OCI-LY7 (cell line): Measurements from ENCODE around the gene MYZAP. TPM values are rescaled to one million over a fixed set of nuclear protein-coding genes. Genes with fewer than 3 reads are reported as not detected.

Experiments
- BruUV-seq: library from RNA; stranded (reverse); fragments of 400-500 nt; replicated peaks from 2 replicates; lab custom pipeline; 2021; lab: Mats Ljungman, UMichigan
- CTCF ChIA-PET: fragments of 300-600 bp; sonication (Branson Sonifier 250); formaldehyde crosslinking; loops from one replicate; lab custom pipeline; 2022; ENCODE audit warnings: antibody characterized with exemption; ENCODE audit not compliant: unreplicated experiment; lab: Charles Lee
- POLR2A ChIA-PET: fragments of 300-600 bp; sonication (Branson Sonifier 250); formaldehyde crosslinking; loops from one replicate; lab custom pipeline; 2022; ENCODE audit warnings: antibody characterized with exemption; lab: Charles Lee
- DNase-seq: peaks from one replicate; pipeline ENCODE4 v3.0.0-alpha.2; 2015; ENCODE audit warnings: low spot score
- H2AFZ ChIP-seq: fragments of 200-600 bp; sonication (generic), shearing (Covaris generic); 2 replicates; pipeline ENCODE4 v1.6.1; 2014; ENCODE audit warnings: mild to moderate bottlenecking, antibody characterized with exemption, low read length, moderate library complexity
- H3K27ac ChIP-seq: fragments of 200-600 bp; sonication (generic); 2 replicates; pipeline ENCODE4 v1.5.1; 2014; ENCODE audit warnings: mixed run types, low read depth, mild to moderate bottlenecking, moderate library complexity, low read length, inconsistent platforms; ENCODE audit not compliant: poor library complexity, severe bottlenecking
- H3K36me3 ChIP-seq: fragments of 200-600 bp; sonication (generic); 2 replicates; pipeline ENCODE4 v1.6.1; 2014; ENCODE audit warnings: mild to moderate bottlenecking, antibody characterized with exemption, low read length, moderate library complexity, mixed read lengths; ENCODE audit not compliant: insufficient read depth
- H3K4me1 ChIP-seq: fragments of 200-600 bp; sonication (generic); 2 replicates; pipeline ENCODE4 v1.5.1; 2014; ENCODE audit warnings: mild to moderate bottlenecking, low read length; ENCODE audit not compliant: insufficient read depth, poor library complexity, severe bottlenecking
- H3K4me2 ChIP-seq: fragments of 200-600 bp; sonication (generic); 2 replicates; pipeline ENCODE4 v1.6.1; 2014; ENCODE audit warnings: mild to moderate bottlenecking, low read length
- H3K4me3 ChIP-seq: fragments of 200-600 bp; sonication (generic); 2 replicates; pipeline ENCODE4 v1.5.1; 2014; ENCODE audit warnings: mild to moderate bottlenecking, low read depth, low read length; ENCODE audit not compliant: poor library complexity, severe bottlenecking
- H3K79me2 ChIP-seq: fragments of 200-600 bp; sonication (generic); 2 replicates; pipeline ENCODE4 v1.6.1; 2016; ENCODE audit warnings: low read depth, mild to moderate bottlenecking, low read length, moderate library complexity, mixed read lengths; ENCODE audit not compliant: insufficient read depth
- H3K9me2 ChIP-seq: fragments of 200-600 bp; sonication (generic); 2 replicates; pipeline ENCODE4 v1.6.1; 2016; ENCODE audit warnings: mild to moderate bottlenecking, low read length, mixed read lengths; ENCODE audit not compliant: insufficient read depth
- H3K9me3 ChIP-seq: fragments of 200-600 bp; sonication (generic); 2 replicates; pipeline ENCODE4 v1.6.1; 2014; ENCODE audit warnings: mild to moderate bottlenecking, mixed run types, low read length, mixed read lengths
- H4K20me1 ChIP-seq: fragments of 200-600 bp; sonication (generic); 2 replicates; pipeline ENCODE4 v1.6.1; 2014; ENCODE audit warnings: mild to moderate bottlenecking, antibody characterized with exemption, low read length, moderate library complexity, mixed read lengths; ENCODE audit not compliant: insufficient read depth
- CTCF ChIP-seq: fragments of 200-600 bp; sonication (generic); conservative IDR thresholded peaks from 2 replicates; pipeline ENCODE4 v1.5.1; 2014; ENCODE audit warnings: mild to moderate bottlenecking, antibody characterized with exemption, low read length, moderate library complexity, mixed read lengths
- EZH2phosphoT487 ChIP-seq: fragments of 200-600 bp; sonication (generic); IDR thresholded peaks from 2 replicates; pipeline ENCODE4 v1.6.1; 2018; ENCODE audit warnings: low read depth, borderline replicate concordance, mild to moderate bottlenecking, mixed run types, antibody characterized with exemption, low read length, moderate library complexity, mixed read lengths
- intact Hi-C: fragments of 100-400 bp; cut with micrococcal nuclease; formaldehyde crosslinking; loops from one replicate; pipeline ENCODE4 v1.10.0; 2022; ENCODE audit not compliant: unreplicated experiment
- total RNA-seq, 2 experiments: library from RNA; depleted of rRNA in 1 of 2; stranded (reverse); fragments of >200 nt in 1 of 2; shearing (Covaris generic) in 1 of 2; gene quantifications; 2 replicates each; pipeline ENCODE4 v1.2.3, GENCODE V29; 2014 to 2022

The MYZAP gene
- total RNA-seq, 2 experiments from 2014 or later: not detected

GRCh38 chr15:57561041-57561711, 30.5 kb upstream of the MYZAP start:
- H3K4me1 ChIP-seq: peaks cover 11% of the 10 kb centered on the region
- intact Hi-C loops: loop anchor here (5.0 kb wide), 1 partner anchor 301 kb away; no protein-coding TSS in a partner anchor
- H4K20me1 ChIP-seq: no peaks in the 10 kb centered on the region
- no peaks in the 10 kb centered on the region for H3K79me2 ChIP-seq
- no peak overlapping the region for H3K4me3 ChIP-seq
- peak overlapping the region; percentile 81 for H2AFZ ChIP-seq
- no peak for TF ChIP-seq EZH2phosphoT487
- TF ChIP-seq CTCF: peak; percentile 93
- no peak overlapping the region for H3K27ac ChIP-seq
- CTCF ChIA-PET: no interaction called here
- no peaks in the 10 kb centered on the region for H3K9me2 ChIP-seq
- no TSS peak for BruUV-seq
- H3K36me3 ChIP-seq: no peaks in the 10 kb centered on the region
- no peaks in the 10 kb centered on the region for H3K9me3 ChIP-seq
- POLR2A ChIA-PET: no interaction called here
- peak; percentile 72 for DNase-seq
- H3K4me2 ChIP-seq: peak overlapping the region; percentile 48

GRCh38 chr15:57562196-57562769, 29.4 kb upstream of the MYZAP start:
- BruUV-seq: no TSS peak
- Histone ChIP-seq H3K9me2 (no peaks in the 10 kb centered on the region), H3K36me3 (no peaks in the 10 kb centered on the region), H3K79me2 (no peaks in the 10 kb centered on the region), H2AFZ (no peak overlapping the region), H3K4me3 (no peak overlapping the region), H3K27ac (no peak overlapping the region), H3K9me3 (no peaks in the 10 kb centered on the region), H3K4me1 (peaks cover 11% of the 10 kb centered on the region), H3K4me2 (no peak overlapping the region), H4K20me1 (no peaks in the 10 kb centered on the region)
- TF ChIP-seq CTCF (no peak), EZH2phosphoT487 (no peak)
- no peak for DNase-seq
- intact Hi-C loops: loop anchor here (5.0 kb wide), 1 partner anchor 300 kb away; no protein-coding TSS in a partner anchor
- ChIA-PET POLR2A (no interaction called here), CTCF (no interaction called here)

- ChIA-PET POLR2A (no interaction called here), CTCF (no interaction called here)
- no TSS peak for BruUV-seq
- H3K79me2 ChIP-seq: no peaks in the 10 kb centered on the region
- TF ChIP-seq EZH2phosphoT487: no peak
- no peak for TF ChIP-seq CTCF
- H3K9me2 ChIP-seq: no peaks in the 10 kb centered on the region
- no peak for DNase-seq
- peaks cover 11% of the 10 kb centered on the region for H3K4me1 ChIP-seq
- H4K20me1 ChIP-seq: no peaks in the 10 kb centered on the region
- no peak overlapping the region for H3K27ac ChIP-seq
- H3K9me3 ChIP-seq: no peaks in the 10 kb centered on the region
- H3K36me3 ChIP-seq: no peaks in the 10 kb centered on the region
- no peak overlapping the region for H3K4me2 ChIP-seq
- intact Hi-C loops: loop anchor here (5.0 kb wide), 1 partner anchor 299 kb away; no protein-coding TSS in a partner anchor
- H3K4me3 ChIP-seq: no peak overlapping the region
- no peak overlapping the region for H2AFZ ChIP-seq
These were observed 28.3 kb upstream of the MYZAP start for GRCh38 chr15:57563416-57563815.
